KMS-11 (cell line): ENCODE results near the gene CFAP119.

Source experiments
- H2AFZ ChIP-seq: fragments of 200-600 bp; sonication (generic); 2 replicates; pipeline ENCODE4 v1.6.1; 2016; ENCODE audit warnings: antibody characterized with exemption, mixed run types, low read depth
- H3K27ac ChIP-seq: fragments of 200-600 bp; sonication (generic); 2 replicates; pipeline ENCODE4 v1.6.1; 2016; ENCODE audit warnings: mild to moderate bottlenecking, mixed run types
- H3K27me3 ChIP-seq: fragments of 200-600 bp; sonication (generic); 2 replicates; pipeline ENCODE4 v1.6.1; 2017; ENCODE audit warnings: mild to moderate bottlenecking, low read depth, mixed run types, moderate library complexity; ENCODE audit not compliant: insufficient read depth
- H3K36me3 ChIP-seq: fragments of 200-600 bp; sonication (generic); 2 replicates; pipeline ENCODE4 v1.6.1; 2017; ENCODE audit warnings: mild to moderate bottlenecking, mixed run types; ENCODE audit not compliant: insufficient read depth
- H3K4me1 ChIP-seq: fragments of 200-600 bp; sonication (generic); 2 replicates; pipeline ENCODE4 v1.6.1; 2016; ENCODE audit warnings: mild to moderate bottlenecking, low read depth, mixed run types; ENCODE audit not compliant: poor library complexity, severe bottlenecking
- H3K4me2 ChIP-seq: fragments of 200-600 bp; sonication (generic); 2 replicates; pipeline ENCODE4 v1.7.0; 2016; ENCODE audit warnings: mild to moderate bottlenecking, mixed run types
- H3K4me3 ChIP-seq: fragments of 200-600 bp; sonication (generic); IDR thresholded peaks from 2 replicates; pipeline ENCODE4 v1.6.1; 2017; ENCODE audit warnings: low read depth, low read length, mixed read lengths; ENCODE audit not compliant: insufficient read depth
- H3K79me2 ChIP-seq: fragments of 200-600 bp; sonication (generic); 2 replicates; pipeline ENCODE4 v1.6.1; 2016; ENCODE audit warnings: low read depth, mixed run types; ENCODE audit not compliant: insufficient read depth
- H3K9ac ChIP-seq: fragments of 200-600 bp; sonication (generic); 2 replicates; pipeline ENCODE4 v1.6.1; 2016; ENCODE audit warnings: mild to moderate bottlenecking, mixed run types
- H4K20me1 ChIP-seq: fragments of 200-600 bp; sonication (generic); 2 replicates; pipeline ENCODE4 v1.6.1; 2016; ENCODE audit warnings: mild to moderate bottlenecking, mixed run types; ENCODE audit not compliant: insufficient read depth
- TF ChIP-seq, protein P1 (sequence below): fragments of 200-600 bp; sonication (generic); conservative IDR thresholded peaks from 2 replicates; pipeline ENCODE4 v1.6.1; 2017; ENCODE audit warnings: low read depth, mild to moderate bottlenecking, antibody characterized with exemption, low read length, moderate library complexity, mixed read lengths

CFAP119 gene

DNA sequence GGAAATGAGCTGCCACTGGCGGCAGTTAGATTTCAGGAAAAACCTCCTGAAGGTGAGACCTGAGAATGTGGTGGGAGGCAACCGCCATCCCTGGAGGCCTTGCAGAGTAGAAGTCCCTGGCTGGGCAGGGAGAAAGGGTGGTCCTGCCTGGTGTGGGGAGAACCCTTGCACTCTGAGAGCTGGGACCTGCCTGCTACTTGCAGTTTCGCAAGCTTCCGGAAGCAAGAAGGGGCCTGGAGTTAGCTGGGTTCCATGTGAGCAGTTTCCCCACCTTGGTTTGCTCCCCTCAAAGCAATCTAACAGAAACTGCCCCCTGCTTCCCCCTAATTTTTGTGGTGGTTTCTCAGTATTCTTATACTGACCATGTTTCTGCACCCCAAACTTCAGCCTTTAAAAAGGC is 18.7 kb upstream of the CFAP119 start:
- H3K27me3 ChIP-seq = no peaks in the 10 kb centered on the region
- no peaks in the 10 kb centered on the region for H4K20me1 ChIP-seq
- no peaks in the 10 kb centered on the region for H3K4me1 ChIP-seq
- no peaks in the 10 kb centered on the region for H3K79me2 ChIP-seq
- TF ChIP-seq, protein P1, sequence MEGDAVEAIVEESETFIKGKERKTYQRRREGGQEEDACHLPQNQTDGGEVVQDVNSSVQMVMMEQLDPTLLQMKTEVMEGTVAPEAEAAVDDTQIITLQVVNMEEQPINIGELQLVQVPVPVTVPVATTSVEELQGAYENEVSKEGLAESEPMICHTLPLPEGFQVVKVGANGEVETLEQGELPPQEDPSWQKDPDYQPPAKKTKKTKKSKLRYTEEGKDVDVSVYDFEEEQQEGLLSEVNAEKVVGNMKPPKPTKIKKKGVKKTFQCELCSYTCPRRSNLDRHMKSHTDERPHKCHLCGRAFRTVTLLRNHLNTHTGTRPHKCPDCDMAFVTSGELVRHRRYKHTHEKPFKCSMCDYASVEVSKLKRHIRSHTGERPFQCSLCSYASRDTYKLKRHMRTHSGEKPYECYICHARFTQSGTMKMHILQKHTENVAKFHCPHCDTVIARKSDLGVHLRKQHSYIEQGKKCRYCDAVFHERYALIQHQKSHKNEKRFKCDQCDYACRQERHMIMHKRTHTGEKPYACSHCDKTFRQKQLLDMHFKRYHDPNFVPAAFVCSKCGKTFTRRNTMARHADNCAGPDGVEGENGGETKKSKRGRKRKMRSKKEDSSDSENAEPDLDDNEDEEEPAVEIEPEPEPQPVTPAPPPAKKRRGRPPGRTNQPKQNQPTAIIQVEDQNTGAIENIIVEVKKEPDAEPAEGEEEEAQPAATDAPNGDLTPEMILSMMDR = no peak
- no peak overlapping the region for H2AFZ ChIP-seq
- H3K36me3 ChIP-seq = no peaks in the 10 kb centered on the region
- no peak overlapping the region for H3K4me3 ChIP-seq
- no peak overlapping the region for H3K27ac ChIP-seq
- H3K9ac ChIP-seq = no peak overlapping the region
- H3K4me2 ChIP-seq = no peak overlapping the region

DNA sequence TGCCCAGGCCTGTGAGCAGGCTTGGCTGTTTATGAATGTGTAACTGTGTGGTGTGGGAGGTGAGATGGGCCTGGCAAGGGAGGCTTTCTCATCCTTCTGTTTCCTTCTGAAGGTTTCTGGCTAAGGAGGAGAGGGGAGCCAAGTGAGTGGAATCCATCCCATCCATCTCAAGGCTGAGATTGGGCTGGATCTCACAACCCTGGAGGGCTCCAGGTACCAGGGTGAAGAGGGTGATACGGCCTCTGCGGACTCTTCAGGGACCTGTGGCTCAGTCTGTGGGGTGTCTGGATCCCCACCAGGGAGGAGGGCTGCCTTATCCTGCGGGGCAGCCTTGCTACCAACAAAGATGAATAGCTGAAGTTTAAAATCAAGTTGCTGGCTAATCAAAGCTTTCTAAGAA is 18.2 kb upstream of the CFAP119 start:
- Histone ChIP-seq H3K27ac (no peak overlapping the region), H3K9ac (no peak overlapping the region)

DNA sequence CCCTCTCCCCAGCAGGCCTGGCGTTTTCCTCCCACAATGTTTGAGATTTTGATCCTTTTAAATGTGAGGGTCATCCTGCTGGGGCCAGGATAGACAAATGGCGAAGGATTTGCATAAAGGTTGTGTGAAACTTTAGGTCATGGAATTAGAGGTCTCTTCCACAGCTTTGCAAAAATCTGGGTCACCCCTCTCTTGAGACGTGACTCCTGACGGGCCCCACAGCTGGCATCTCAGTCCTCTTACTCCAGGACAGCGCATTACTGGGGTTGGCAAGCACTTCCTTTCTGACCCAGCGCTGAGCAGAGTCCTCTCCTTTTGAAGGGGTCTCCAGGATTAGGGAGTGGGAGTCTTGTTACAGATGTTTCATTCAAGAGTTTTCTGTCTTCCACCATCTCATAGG is 17.7 kb upstream of the CFAP119 start:
- Histone ChIP-seq H2AFZ (no peak overlapping the region), H3K79me2 (no peaks in the 10 kb centered on the region), H3K36me3 (no peaks in the 10 kb centered on the region), H3K9ac (no peak overlapping the region), H3K27me3 (no peaks in the 10 kb centered on the region), H4K20me1 (no peaks in the 10 kb centered on the region), H3K4me1 (no peaks in the 10 kb centered on the region), H3K27ac (no peak overlapping the region), H3K4me2 (no peak overlapping the region), H3K4me3 (no peak overlapping the region)
- TF ChIP-seq, protein P1 = no peak

More for the DNA sequence above, 18.2 kb upstream of the CFAP119 start:
- H3K79me2 ChIP-seq = no peaks in the 10 kb centered on the region
- H3K4me3 ChIP-seq = no peak overlapping the region
- TF ChIP-seq, protein P1 = no peak
- H2AFZ ChIP-seq = no peak overlapping the region
- H3K36me3 ChIP-seq = no peaks in the 10 kb centered on the region
- H3K4me1 ChIP-seq = no peaks in the 10 kb centered on the region
- H3K27me3 ChIP-seq = no peaks in the 10 kb centered on the region
- no peak overlapping the region for H3K4me2 ChIP-seq
- no peaks in the 10 kb centered on the region for H4K20me1 ChIP-seq

DNA sequence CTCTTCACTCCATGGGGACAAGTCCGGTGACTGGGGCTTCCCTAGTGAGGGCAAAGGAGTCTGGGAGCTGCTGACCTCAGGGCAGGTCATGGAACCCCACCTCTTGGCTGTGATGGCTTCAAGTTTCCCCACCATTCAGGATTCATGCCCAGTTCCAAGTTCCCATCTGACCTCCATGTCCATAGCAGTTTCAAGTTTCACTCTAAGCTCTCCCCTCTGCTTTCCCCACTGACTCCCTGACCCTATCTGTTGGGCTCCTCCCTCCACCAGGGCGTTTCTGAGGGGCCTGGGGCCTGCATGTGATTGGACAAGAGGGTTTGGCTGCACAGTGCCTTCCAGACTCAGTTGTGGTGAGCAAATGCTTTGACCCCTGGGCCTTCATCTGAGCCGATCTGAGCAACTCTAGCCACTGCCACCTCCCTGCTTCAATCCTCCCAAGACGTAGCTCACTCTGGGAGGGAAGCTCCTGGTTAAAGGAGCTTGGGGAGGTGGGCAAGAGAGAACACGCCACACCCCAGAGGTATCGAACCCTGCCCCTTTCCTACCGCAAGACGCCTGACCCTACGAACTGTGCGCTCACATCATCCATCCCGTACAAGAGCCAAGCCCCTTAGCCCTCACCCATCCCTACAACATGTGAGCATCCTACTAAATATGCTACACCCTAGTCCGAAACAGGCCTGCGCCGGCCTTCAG is 16.8 kb upstream of the CFAP119 start:
- Histone ChIP-seq H3K4me2 (no peak overlapping the region), H2AFZ (no peak overlapping the region), H3K9ac (no peak overlapping the region), H3K4me3 (no peak overlapping the region), H3K27ac (no peak overlapping the region), H3K36me3 (no peaks in the 10 kb centered on the region), H3K27me3 (no peaks in the 10 kb centered on the region), H3K4me1 (no peaks in the 10 kb centered on the region), H3K79me2 (no peaks in the 10 kb centered on the region), H4K20me1 (no peaks in the 10 kb centered on the region)
- TF ChIP-seq, protein P1 = no peak
